ENCODE results near the gene PIH1D1. TPM values are rescaled to one million over a fixed set of nuclear protein-coding genes. Genes with fewer than 3 reads are reported as not detected.

Gene PIH1D1
- total RNA-seq, 1 experiment from 2014 or later: 166 TPM

- Histone ChIP-seq H2BK120ac (ENCODE audit: low read depth, low read length, poor library complexity, severe bottlenecking) (no peak overlapping the region), H3K9ac (ENCODE audit: extremely low read depth, insufficient read length, low read length) (no peak overlapping the region), H2AFZ (ENCODE audit: low read length) (no peak overlapping the region), H3K4me2 (ENCODE audit: insufficient read depth, insufficient read length, low read length) (no peak overlapping the region), H4K91ac (ENCODE audit: insufficient read length, low read depth, low read length) (no peak overlapping the region), H3K79me1 (ENCODE audit: insufficient read depth, low read depth, low read length, poor library complexity, severe bottlenecking) (no peaks in the 10 kb centered on the region), H3K4ac (ENCODE audit: low read depth, low read length) (no peak overlapping the region), H3K27ac (ENCODE audit: insufficient read length, low read depth, low read length) (no peak overlapping the region), H3K14ac (ENCODE audit: insufficient read depth, low read length) (no peak overlapping the region), H3K9me3 (ENCODE audit: control insufficient read depth, low read depth, low read length) (no peaks in the 10 kb centered on the region), H2AK5ac (ENCODE audit: insufficient read length, low read length) (no peak overlapping the region), H3T11ph (ENCODE audit: low read length) (no peak overlapping the region), H2BK15ac (ENCODE audit: low read depth, low read length) (no peak overlapping the region), H3K27me3 (ENCODE audit: insufficient read depth, low read length) (peaks cover 32% of the 10 kb centered on the region; the same call in 1 of the 2 replicates), H3K18ac (ENCODE audit: insufficient read length, low read depth, low read length) (no peak overlapping the region), H3K56ac (ENCODE audit: insufficient read length, low read depth, low read length) (no peak overlapping the region), H2BK5ac (ENCODE audit: insufficient read length, low read length) (no peak overlapping the region), H3K23ac (ENCODE audit: insufficient read length, low read depth, low read length) (no peak overlapping the region), H4K20me1 (ENCODE audit: control insufficient read depth, insufficient read depth, insufficient read length) (no peaks in the 10 kb centered on the region), H2BK20ac (ENCODE audit: low read depth, low read length, poor library complexity, severe bottlenecking) (no peak overlapping the region), H4K5ac (ENCODE audit: insufficient read length, low read depth, low read length) (no peak overlapping the region), H3K79me2 (ENCODE audit: insufficient read depth, low read length) (no peaks in the 10 kb centered on the region), H4K8ac (replicated peaks; ENCODE audit: insufficient read length, low read depth, low read length) (no peak overlapping the region), H3K4me1 (ENCODE audit: insufficient read depth, low read length) (peaks cover 2% of the 10 kb centered on the region; the same call in 1 of the 2 replicates), H2BK12ac (ENCODE audit: insufficient read length, low read depth, low read length) (no peak overlapping the region), H3K23me2 (ENCODE audit: insufficient read length, low read depth, low read length, poor library complexity, severe bottlenecking) (peaks cover 13% of the 10 kb centered on the region)
- peaks cover 60 to 76% of the 10 kb centered on the region in 2 experiments for H3K4me1 Mint-ChIP-seq
- H3K36me3 Mint-ChIP-seq (ENCODE audit: insufficient read depth in 1 of 3, low read depth in 3 of 3): no peaks in the 10 kb centered on the region; a peak in 2 of 7 replicates
- TF ChIP-seq CTCF (conservative IDR thresholded peaks at IDR 0.05): no peak
- WGBS (ENCODE audit: extremely low coverage, insufficient read length, low lambda C conversion rate): no CpG with 5 or more reads among the region's 48 CpGs
- peak; percentile 99 for DNase-seq
- peak overlapping the region in 1 of 2 experiments; percentile 52; a peak in 3 of 5 replicates for H3K4me3 Mint-ChIP-seq
- H3K9me3 Mint-ChIP-seq: peaks cover 0 to 9% of the 10 kb centered on the region in 2 experiments; a peak in 1 of 5 replicates
- peak overlapping the region in 1 of 3 experiments; percentile 84; a peak in 1 of 7 replicates for H3K27ac Mint-ChIP-seq
- peaks cover 65% of the 10 kb centered on the region for H3K27me3 Mint-ChIP-seq (ENCODE audit: low read depth)
Observed at GRCh38 chr19:49421039-49421877, 30.4 kb downstream of the PIH1D1 start.

All from H9 (cell line).